ENCODE measurements around the gene PRKG1.

DNA sequence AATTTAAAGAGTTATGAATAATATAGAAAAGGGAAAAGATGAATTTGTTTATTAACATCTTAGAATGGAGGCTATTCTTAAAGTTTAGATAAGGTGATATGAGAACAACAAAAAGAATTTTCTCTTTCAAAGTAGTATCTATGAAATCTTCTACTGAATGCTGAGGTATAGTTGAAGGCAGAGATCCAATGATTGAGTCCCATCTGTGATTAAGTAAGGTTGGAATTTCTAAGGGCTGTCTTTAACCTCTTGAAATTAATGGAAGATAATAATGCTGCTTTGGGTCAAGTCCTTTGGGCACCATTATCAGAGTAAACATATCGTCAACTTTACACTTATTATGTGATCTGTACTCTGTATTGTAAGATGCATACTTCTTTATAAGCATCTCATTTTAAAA lies 307.9 kb downstream of the PRKG1 start:
- TF ChIP-seq, protein P1, sequence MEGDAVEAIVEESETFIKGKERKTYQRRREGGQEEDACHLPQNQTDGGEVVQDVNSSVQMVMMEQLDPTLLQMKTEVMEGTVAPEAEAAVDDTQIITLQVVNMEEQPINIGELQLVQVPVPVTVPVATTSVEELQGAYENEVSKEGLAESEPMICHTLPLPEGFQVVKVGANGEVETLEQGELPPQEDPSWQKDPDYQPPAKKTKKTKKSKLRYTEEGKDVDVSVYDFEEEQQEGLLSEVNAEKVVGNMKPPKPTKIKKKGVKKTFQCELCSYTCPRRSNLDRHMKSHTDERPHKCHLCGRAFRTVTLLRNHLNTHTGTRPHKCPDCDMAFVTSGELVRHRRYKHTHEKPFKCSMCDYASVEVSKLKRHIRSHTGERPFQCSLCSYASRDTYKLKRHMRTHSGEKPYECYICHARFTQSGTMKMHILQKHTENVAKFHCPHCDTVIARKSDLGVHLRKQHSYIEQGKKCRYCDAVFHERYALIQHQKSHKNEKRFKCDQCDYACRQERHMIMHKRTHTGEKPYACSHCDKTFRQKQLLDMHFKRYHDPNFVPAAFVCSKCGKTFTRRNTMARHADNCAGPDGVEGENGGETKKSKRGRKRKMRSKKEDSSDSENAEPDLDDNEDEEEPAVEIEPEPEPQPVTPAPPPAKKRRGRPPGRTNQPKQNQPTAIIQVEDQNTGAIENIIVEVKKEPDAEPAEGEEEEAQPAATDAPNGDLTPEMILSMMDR (IDR thresholded peaks at IDR 0.05; ENCODE audit: low read depth, low read length, missing input control): no peak
- TF ChIP-seq RXRA (IDR thresholded peaks at IDR 0.05) (no peak), EGR1 (IDR thresholded peaks at IDR 0.05; ENCODE audit: low read depth in 2 of 2) (no peak), TAF1 (conservative IDR thresholded peaks at IDR 0.05) (no peak), RAD21 (IDR thresholded peaks at IDR 0.05) (no peak)
- TF ChIP-seq, protein P2, sequence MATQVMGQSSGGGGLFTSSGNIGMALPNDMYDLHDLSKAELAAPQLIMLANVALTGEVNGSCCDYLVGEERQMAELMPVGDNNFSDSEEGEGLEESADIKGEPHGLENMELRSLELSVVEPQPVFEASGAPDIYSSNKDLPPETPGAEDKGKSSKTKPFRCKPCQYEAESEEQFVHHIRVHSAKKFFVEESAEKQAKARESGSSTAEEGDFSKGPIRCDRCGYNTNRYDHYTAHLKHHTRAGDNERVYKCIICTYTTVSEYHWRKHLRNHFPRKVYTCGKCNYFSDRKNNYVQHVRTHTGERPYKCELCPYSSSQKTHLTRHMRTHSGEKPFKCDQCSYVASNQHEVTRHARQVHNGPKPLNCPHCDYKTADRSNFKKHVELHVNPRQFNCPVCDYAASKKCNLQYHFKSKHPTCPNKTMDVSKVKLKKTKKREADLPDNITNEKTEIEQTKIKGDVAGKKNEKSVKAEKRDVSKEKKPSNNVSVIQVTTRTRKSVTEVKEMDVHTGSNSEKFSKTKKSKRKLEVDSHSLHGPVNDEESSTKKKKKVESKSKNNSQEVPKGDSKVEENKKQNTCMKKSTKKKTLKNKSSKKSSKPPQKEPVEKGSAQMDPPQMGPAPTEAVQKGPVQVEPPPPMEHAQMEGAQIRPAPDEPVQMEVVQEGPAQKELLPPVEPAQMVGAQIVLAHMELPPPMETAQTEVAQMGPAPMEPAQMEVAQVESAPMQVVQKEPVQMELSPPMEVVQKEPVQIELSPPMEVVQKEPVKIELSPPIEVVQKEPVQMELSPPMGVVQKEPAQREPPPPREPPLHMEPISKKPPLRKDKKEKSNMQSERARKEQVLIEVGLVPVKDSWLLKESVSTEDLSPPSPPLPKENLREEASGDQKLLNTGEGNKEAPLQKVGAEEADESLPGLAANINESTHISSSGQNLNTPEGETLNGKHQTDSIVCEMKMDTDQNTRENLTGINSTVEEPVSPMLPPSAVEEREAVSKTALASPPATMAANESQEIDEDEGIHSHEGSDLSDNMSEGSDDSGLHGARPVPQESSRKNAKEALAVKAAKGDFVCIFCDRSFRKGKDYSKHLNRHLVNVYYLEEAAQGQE (IDR thresholded peaks at IDR 0.05): no peak
- TF ChIP-seq, protein P3, sequence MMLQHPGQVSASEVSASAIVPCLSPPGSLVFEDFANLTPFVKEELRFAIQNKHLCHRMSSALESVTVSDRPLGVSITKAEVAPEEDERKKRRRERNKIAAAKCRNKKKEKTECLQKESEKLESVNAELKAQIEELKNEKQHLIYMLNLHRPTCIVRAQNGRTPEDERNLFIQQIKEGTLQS (IDR thresholded peaks at IDR 0.05): no peak
- TF ChIP-seq, protein P4, sequence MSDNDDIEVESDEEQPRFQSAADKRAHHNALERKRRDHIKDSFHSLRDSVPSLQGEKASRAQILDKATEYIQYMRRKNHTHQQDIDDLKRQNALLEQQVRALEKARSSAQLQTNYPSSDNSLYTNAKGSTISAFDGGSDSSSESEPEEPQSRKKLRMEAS (IDR thresholded peaks at IDR 0.05): no peak
